HG03342 (cell line): ENCODE data around the gene KCNK4.

ENCODE experiments used
- ATAC-seq: cut with Tn5 transposase; IDR thresholded peaks from one replicate; pipeline ENCODE4 v1.9.1; 2021; ENCODE audit warnings: mild to moderate bottlenecking, moderate library complexity; ENCODE audit not compliant: unreplicated experiment

The KCNK4 gene

GRCh38 chr11:64253043-64253442, 38.1 kb upstream of the KCNK4 start:
- ATAC-seq: no peak

- no peak for ATAC-seq
Observed at GRCh38 chr11:64253481-64253880, 37.6 kb upstream of the KCNK4 start.

GRCh38 chr11:64254326-64254725, 36.8 kb upstream of the KCNK4 start:
- ATAC-seq: no peak

GRCh38 chr11:64255135-64256128, 35.7 kb upstream of the KCNK4 start:
- ATAC-seq: no peak

GRCh38 chr11:64256300-64256699, 34.8 kb upstream of the KCNK4 start:
- ATAC-seq: no peak

GRCh38 chr11:64258356-64258755, 32.7 kb upstream of the KCNK4 start:
- no peak for ATAC-seq

GRCh38 chr11:64258946-64259532, 32.1 kb upstream of the KCNK4 start:
- ATAC-seq: no peak

GRCh38 chr11:64259533-64260067, 31.5 kb upstream of the KCNK4 start:
- ATAC-seq: no peak

- no peak for ATAC-seq
Observed at GRCh38 chr11:64260147-64260708, 30.9 kb upstream of the KCNK4 start.

- no peak for ATAC-seq
Observed at GRCh38 chr11:64261556-64262080, 29.5 kb upstream of the KCNK4 start.

GRCh38 chr11:64262271-64263002, 28.7 kb upstream of the KCNK4 start:
- ATAC-seq: no peak

- no peak for ATAC-seq
Observed at GRCh38 chr11:64263021-64263946, 27.8 kb upstream of the KCNK4 start.

- ATAC-seq: no peak
Observed at GRCh38 chr11:64263947-64264317, 27.2 kb upstream of the KCNK4 start.

GRCh38 chr11:64264371-64264852, 26.7 kb upstream of the KCNK4 start:
- ATAC-seq: no peak

GRCh38 chr11:64265176-64266160, 25.6 kb upstream of the KCNK4 start:
- no peak for ATAC-seq

GRCh38 chr11:64266339-64266738, 24.8 kb upstream of the KCNK4 start:
- no peak for ATAC-seq

- no peak for ATAC-seq
Observed at GRCh38 chr11:64267207-64267945, 23.7 kb upstream of the KCNK4 start.
